HCT116 (cell line): ENCODE results near the gene CAV1. TPM values are rescaled to one million over a fixed set of nuclear protein-coding genes. Genes with fewer than 3 reads are reported as not detected.

ENCODE experiments used
- ATAC-seq: fragments of 200-7000 bp; cut with Tn5 transposase; 2 replicates; pipeline ENCODE4 v1.9.1; 2020; ENCODE audit warnings: mild to moderate bottlenecking, moderate library complexity
- BruUV-seq: library from RNA; stranded (reverse); fragments of 400-500 nt; replicated peaks from 2 replicates; lab custom pipeline; 2021; lab: Mats Ljungman, UMichigan
- CTCF ChIA-PET: fragments of 300-600 bp; sonication (Branson Sonifier 250); formaldehyde crosslinking; loops from one replicate; lab custom pipeline; 2021; ENCODE audit warnings: antibody characterized with exemption; lab: Charles Lee
- POLR2A ChIA-PET: fragments of 300-600, 350-600 bp; sonication (Branson Sonifier 250); formaldehyde crosslinking; loops from one replicate; lab custom pipeline; 2021; ENCODE audit warnings: antibody characterized with exemption; lab: Charles Lee
- RAD21 ChIA-PET, 2 experiments: fragments of 300-600 bp; sonication (Branson Sonifier 250); formaldehyde crosslinking; loops; one replicate each; lab custom pipeline; 2023; ENCODE audit warnings: low total read pairs in 2 of 2; ENCODE audit not compliant: uncharacterized antibody in 2 of 2, unreplicated experiment in 2 of 2, low non-redundant PET in 1 of 2; lab: Charles Lee
- DNase-seq: peaks from one replicate; pipeline ENCODE4 v3.0.0-alpha.2; 2010; ENCODE audit warnings: low read depth, low spot score
- H2AFZ ChIP-seq: fragments of 200-600 bp; shearing (Covaris generic), sonication (generic); 2 replicates; pipeline ENCODE4 v1.6.1; 2017; ENCODE audit warnings: low read depth, mixed run types, mixed read lengths, antibody characterized with exemption, low read length; ENCODE audit not compliant: poor library complexity, severe bottlenecking
- H3K27ac ChIP-seq: 2 replicates; pipeline ENCODE4 v1.5.1; 2012; ENCODE audit warnings: low read depth, low read length
- H3K27me3 ChIP-seq: fragments of 200-600 bp; sonication (generic); 2 replicates; pipeline ENCODE4 v1.6.1; 2016; ENCODE audit warnings: mixed run types, low read length, mixed read lengths; ENCODE audit not compliant: insufficient read depth
- H3K36me3 ChIP-seq, 2 experiments: fragments of 200-500 bp in 1 of 2; fragments of 200-600 bp in 1 of 2; sonication (Bioruptor generic) in 1 of 2; sonication (generic) in 1 of 2; 2 replicates each; pipeline versions ENCODE4 v1.5.1 to v1.6.1; 2014 to 2016; ENCODE audit warnings: low read length in 2 of 2, inconsistent platforms in 1 of 2, mixed read lengths in 1 of 2, mixed run types in 1 of 2; ENCODE audit not compliant: insufficient read depth in 2 of 2, control insufficient read depth in 1 of 2
- H3K4me1 ChIP-seq, 2 experiments: fragments of 200-600 bp in 1 of 2; sonication (generic) in 1 of 2; 2 replicates each; pipeline versions ENCODE4 v1.5.1 to v1.6.1; 2012 to 2017; ENCODE audit warnings: low read length in 2 of 2, inconsistent platforms in 1 of 2, mild to moderate bottlenecking in 1 of 2, mixed read lengths in 1 of 2, mixed run types in 1 of 2, moderate library complexity in 1 of 2; ENCODE audit not compliant: insufficient read depth in 2 of 2, control insufficient read depth in 1 of 2
- H3K4me2 ChIP-seq: fragments of 200-600 bp; sonication (generic); 2 replicates; pipeline ENCODE4 v1.6.1; 2017; ENCODE audit warnings: mixed run types, low read length, mixed read lengths
- H3K4me3 ChIP-seq, 2 experiments: fragments of 200-600 bp in 1 of 2; sonication (generic) in 1 of 2; replicated peaks in 1 of 2; 2 replicates each; pipeline ENCODE4 v1.5.1; 2011 to 2016; ENCODE audit warnings: low read length in 2 of 2, control low read depth in 1 of 2, low read depth in 1 of 2, mild to moderate bottlenecking in 1 of 2, mixed read lengths in 1 of 2, mixed run types in 1 of 2
- H3K79me2 ChIP-seq: fragments of 200-600 bp; sonication (generic); 2 replicates; pipeline ENCODE4 v1.6.1; 2017; ENCODE audit warnings: mild to moderate bottlenecking, mixed run types, low read length, moderate library complexity, mixed read lengths; ENCODE audit not compliant: insufficient read depth
- H3K9ac ChIP-seq: fragments of 200-600 bp; sonication (generic); 2 replicates; pipeline ENCODE4 v1.6.1; 2016; ENCODE audit warnings: low read length, mixed read lengths
- H3K9me2 ChIP-seq: fragments of 200-600 bp; sonication (generic), shearing (Covaris generic); 2 replicates; pipeline ENCODE4 v1.6.1; 2017; ENCODE audit warnings: mixed run types, mild to moderate bottlenecking, moderate library complexity; ENCODE audit not compliant: insufficient read depth
- H3K9me3 ChIP-seq, 2 experiments: fragments of 200-500 bp in 1 of 2; fragments of 200-600 bp in 1 of 2; sonication (Bioruptor generic) in 1 of 2; sonication (generic) in 1 of 2; 2 replicates each; pipeline ENCODE4 v1.6.1; 2014 to 2017; ENCODE audit warnings: low read length in 2 of 2, mixed read lengths in 2 of 2, inconsistent platforms in 1 of 2, low read depth in 1 of 2, mild to moderate bottlenecking in 1 of 2, mixed run types in 1 of 2, moderate library complexity in 1 of 2; ENCODE audit not compliant: control insufficient read depth in 1 of 2, insufficient read depth in 1 of 2
- H4K20me1 ChIP-seq: fragments of 200-600 bp; sonication (generic), shearing (Covaris generic); 2 replicates; pipeline ENCODE4 v1.6.1; 2017; ENCODE audit warnings: mixed run types, mild to moderate bottlenecking, moderate library complexity; ENCODE audit not compliant: insufficient read depth
- EGR1 ChIP-seq: IDR thresholded peaks from 2 replicates; pipeline ENCODE4 v1.6.1; 2012; ENCODE audit warnings: low read depth
- ELF1 ChIP-seq: IDR thresholded peaks from 2 replicates; pipeline ENCODE4 v1.6.1; 2012; ENCODE audit warnings: low read depth, borderline replicate concordance
- EZH2 ChIP-seq: fragments of 200-600 bp; sonication (generic); IDR thresholded peaks from 2 replicates; pipeline ENCODE4 v1.6.1; 2017; ENCODE audit warnings: antibody characterized with exemption, mixed run types
- EZH2phosphoT487 ChIP-seq: fragments of 200-600 bp; IDR thresholded peaks from 2 replicates; pipeline ENCODE4 v1.6.1; 2018; ENCODE audit warnings: antibody characterized with exemption, borderline replicate concordance
- FOSL1 ChIP-seq: IDR thresholded peaks from 2 replicates; pipeline ENCODE4 v1.6.1; 2012; ENCODE audit warnings: low read depth
- JUND ChIP-seq: IDR thresholded peaks from 2 replicates; pipeline ENCODE4 v1.6.1; 2012
- RAD21 ChIP-seq: IDR thresholded peaks from 2 replicates; pipeline ENCODE4 v1.6.1; 2012; ENCODE audit warnings: low read depth, mild to moderate bottlenecking
- REST ChIP-seq: IDR thresholded peaks from 2 replicates; pipeline ENCODE4 v1.6.1; 2012; ENCODE audit warnings: low read depth
- SIN3A ChIP-seq: IDR thresholded peaks from 2 replicates; pipeline ENCODE4 v1.6.1; 2012; ENCODE audit warnings: low read depth
- SP1 ChIP-seq: IDR thresholded peaks from 2 replicates; pipeline ENCODE4 v1.6.1; 2012; ENCODE audit warnings: low read depth
- YY1 ChIP-seq: IDR thresholded peaks from 2 replicates; pipeline ENCODE4 v1.6.1; 2011; ENCODE audit warnings: low read length, low read depth, moderate library complexity, mild to moderate bottlenecking; ENCODE audit not compliant: insufficient replicate concordance; ENCODE audit errors: extremely low read depth
- intact Hi-C: fragments of 100-400 bp; cut with micrococcal nuclease; formaldehyde crosslinking; loops from 2 replicates; pipeline ENCODE4 v1.10.0; 2022
- total RNA-seq: library from RNA; stranded (reverse); gene quantifications from one replicate; pipeline ENCODE4 v1.2.1, GENCODE V29; 2021; ENCODE audit not compliant: unreplicated experiment
- TF ChIP-seq, protein P1 (sequence below), 3 experiments: fragments of 200-600 bp in 1 of 3; sonication (generic) in 1 of 3; IDR thresholded peaks in 2 of 3; conservative IDR thresholded peaks in 1 of 3; 2 replicates each; pipeline ENCODE4 v1.5.1; 2012 to 2017; ENCODE audit warnings: low read depth in 2 of 3, low read length in 2 of 3, antibody characterized with exemption in 1 of 3, borderline replicate concordance in 1 of 3, control low read depth in 1 of 3, mild to moderate bottlenecking in 1 of 3, mixed read lengths in 1 of 3, mixed run types in 1 of 3, moderate library complexity in 1 of 3; ENCODE audit not compliant: insufficient read depth in 1 of 3
- TF ChIP-seq, protein P2 (sequence below): IDR thresholded peaks from 2 replicates; pipeline ENCODE4 v1.6.1; 2012

Gene CAV1
- total RNA-seq, 1 experiment from 2014 or later: 298 TPM

GRCh38 chr7:116573541-116573940, 48.7 kb downstream of the CAV1 start:
- Histone ChIP-seq H4K20me1 (no peaks in the 10 kb centered on the region), H3K27ac (no peak overlapping the region), H3K4me1 (peaks cover 12 to 37% of the 10 kb centered on the region in 2 experiments), H3K9me2 (no peaks in the 10 kb centered on the region), H3K4me2 (no peak overlapping the region), H3K4me3 (no peak overlapping the region), H3K9me3 (no peaks in the 10 kb centered on the region), H3K36me3 (no peaks in the 10 kb centered on the region), H3K9ac (no peak overlapping the region), H3K79me2 (no peaks in the 10 kb centered on the region), H2AFZ (no peak overlapping the region), H3K27me3 (no peaks in the 10 kb centered on the region)
- BruUV-seq: no TSS peak
- ChIA-PET RAD21 (no interaction called here), CTCF (no interaction called here), POLR2A (interaction anchor here (0.6 kb wide), 1 partner anchor 60 kb away, joined by 3 read pairs; no protein-coding TSS in a partner anchor)
- intact Hi-C loops: no loop called here
- no peak for TF ChIP-seq RAD21
- TF ChIP-seq, protein P1, sequence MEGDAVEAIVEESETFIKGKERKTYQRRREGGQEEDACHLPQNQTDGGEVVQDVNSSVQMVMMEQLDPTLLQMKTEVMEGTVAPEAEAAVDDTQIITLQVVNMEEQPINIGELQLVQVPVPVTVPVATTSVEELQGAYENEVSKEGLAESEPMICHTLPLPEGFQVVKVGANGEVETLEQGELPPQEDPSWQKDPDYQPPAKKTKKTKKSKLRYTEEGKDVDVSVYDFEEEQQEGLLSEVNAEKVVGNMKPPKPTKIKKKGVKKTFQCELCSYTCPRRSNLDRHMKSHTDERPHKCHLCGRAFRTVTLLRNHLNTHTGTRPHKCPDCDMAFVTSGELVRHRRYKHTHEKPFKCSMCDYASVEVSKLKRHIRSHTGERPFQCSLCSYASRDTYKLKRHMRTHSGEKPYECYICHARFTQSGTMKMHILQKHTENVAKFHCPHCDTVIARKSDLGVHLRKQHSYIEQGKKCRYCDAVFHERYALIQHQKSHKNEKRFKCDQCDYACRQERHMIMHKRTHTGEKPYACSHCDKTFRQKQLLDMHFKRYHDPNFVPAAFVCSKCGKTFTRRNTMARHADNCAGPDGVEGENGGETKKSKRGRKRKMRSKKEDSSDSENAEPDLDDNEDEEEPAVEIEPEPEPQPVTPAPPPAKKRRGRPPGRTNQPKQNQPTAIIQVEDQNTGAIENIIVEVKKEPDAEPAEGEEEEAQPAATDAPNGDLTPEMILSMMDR (IDR thresholded peaks at IDR 0.05 in 2 of 3, conservative IDR thresholded peaks at IDR 0.05 in 1 of 3; ENCODE audit: borderline replicate concordance in 1 of 3, insufficient read depth in 1 of 3, low read depth in 2 of 3, low read length in 2 of 3): no peak
- no peak for TF ChIP-seq SIN3A
- no peak for TF ChIP-seq EZH2
- TF ChIP-seq FOSL1: no peak
- TF ChIP-seq ELF1: no peak
- TF ChIP-seq REST: no peak
- TF ChIP-seq, protein P2, sequence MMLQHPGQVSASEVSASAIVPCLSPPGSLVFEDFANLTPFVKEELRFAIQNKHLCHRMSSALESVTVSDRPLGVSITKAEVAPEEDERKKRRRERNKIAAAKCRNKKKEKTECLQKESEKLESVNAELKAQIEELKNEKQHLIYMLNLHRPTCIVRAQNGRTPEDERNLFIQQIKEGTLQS: no peak
- no peak for TF ChIP-seq YY1
- TF ChIP-seq JUND: no peak
- no peak for TF ChIP-seq EZH2phosphoT487
- TF ChIP-seq EGR1: no peak
- no peak for TF ChIP-seq SP1
- ATAC-seq: no peak
- no peak for DNase-seq
